ENCODE measurements around the gene RIN1.
A peak's percentile ranks its signal among the peaks of the same experiment; 100 is the strongest.

The RIN1 gene

DNA sequence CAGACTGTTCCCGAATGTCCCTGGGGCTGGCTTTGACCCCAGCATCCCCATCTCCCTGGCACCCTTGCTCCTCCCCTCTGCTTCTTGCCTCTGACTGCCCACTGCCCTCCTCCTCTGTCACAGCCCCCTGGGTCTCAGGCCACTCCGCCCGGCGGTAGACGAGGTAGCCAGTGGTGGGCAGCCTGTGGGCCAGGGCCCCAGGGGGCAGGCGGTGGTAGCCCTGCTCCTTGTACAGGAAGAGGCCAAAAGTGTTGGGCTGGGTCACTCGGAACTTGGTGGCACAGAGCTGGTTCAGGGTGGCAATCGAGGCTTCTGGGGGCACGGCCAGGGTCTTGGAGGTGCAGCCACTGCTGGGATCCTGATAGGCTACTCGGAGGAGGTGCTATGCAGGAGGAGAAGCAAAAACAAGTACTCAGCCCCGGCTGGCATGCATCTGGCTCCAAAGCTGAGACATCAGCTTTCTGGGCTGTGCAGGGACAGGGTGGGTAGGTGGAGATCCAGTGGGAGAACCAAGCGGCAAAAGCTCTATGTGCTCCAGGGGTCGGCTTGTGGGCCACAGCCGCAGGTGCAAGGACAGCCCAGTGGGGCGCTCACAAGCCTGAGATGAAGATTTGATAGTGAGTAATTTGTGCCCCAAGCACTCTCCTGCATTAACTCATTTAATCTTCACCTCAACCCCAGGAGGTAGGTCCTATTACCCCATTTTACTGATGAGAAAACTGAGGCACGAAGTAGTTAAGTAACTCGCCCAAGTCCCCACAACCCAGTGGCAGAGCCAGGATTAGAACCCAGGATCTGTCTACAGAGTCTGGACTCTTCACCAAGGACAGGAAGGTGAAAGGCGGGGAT, 3.6 kb downstream of the RIN1 start:
- Mint-ChIP-seq H3K4me1 (peaks cover 27% of the 10 kb centered on the region), H3K27ac (no peak overlapping the region), H3K27me3 (peaks cover 6% of the 10 kb centered on the region), H3K36me3 (peaks cover 4% of the 10 kb centered on the region), H3K9me3 (no peaks in the 10 kb centered on the region), H3K4me3 (no peak overlapping the region)
- ATAC-seq (ENCODE audit: low read depth) (no peak), DNase-seq (ENCODE audit: low spot score in 2 of 2) (no peak)

DNA sequence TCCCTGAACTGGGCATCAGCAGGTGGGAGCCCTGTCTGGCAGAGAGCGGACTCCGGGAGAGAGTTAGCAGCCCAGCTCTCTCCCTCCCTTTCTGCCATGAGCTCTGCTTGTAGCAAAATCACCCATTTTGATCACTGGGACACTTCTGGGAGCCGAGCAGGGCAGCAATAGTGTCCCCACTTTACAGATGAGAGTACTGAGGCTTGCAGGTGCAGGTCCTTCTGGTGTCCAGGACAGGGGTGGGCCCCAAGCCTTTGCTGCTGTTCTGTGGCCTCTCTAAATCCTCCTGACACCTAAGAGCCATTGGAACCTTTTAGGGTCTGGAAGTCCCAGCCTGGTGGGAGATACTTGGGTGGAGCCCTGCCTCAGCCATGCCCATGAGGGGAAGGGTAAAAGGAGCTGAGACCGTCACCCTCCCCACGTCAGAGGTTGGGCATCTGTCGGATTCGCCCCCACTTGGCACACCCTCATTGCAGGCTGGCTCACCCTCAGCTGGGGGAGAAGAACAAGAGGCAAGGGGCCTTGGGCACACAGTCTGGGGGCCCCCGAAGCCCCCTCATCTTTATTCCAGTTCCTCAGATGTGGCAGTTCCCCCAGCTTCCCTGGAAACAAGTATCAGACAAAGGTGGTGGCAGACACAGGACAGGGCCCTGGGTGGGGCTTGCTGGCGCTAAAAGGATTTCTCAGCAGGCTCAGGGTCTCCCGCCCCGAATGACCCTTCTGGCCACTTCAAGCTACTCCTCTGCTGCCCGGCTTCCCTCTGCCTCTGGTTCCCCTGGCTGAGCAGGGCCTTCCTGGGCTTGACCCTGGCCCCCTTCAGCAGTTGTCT, 4.5 kb downstream of the RIN1 start:
- DNase-seq (ENCODE audit: low spot score in 2 of 2), result no peak
- Mint-ChIP-seq H3K4me3 (no peak overlapping the region), H3K27me3 (peaks cover 8% of the 10 kb centered on the region), H3K4me1 (peaks cover 24% of the 10 kb centered on the region), H3K36me3 (peaks cover 1% of the 10 kb centered on the region), H3K9me3 (no peaks in the 10 kb centered on the region), H3K27ac (no peak overlapping the region)
- no peak for ATAC-seq (ENCODE audit: low read depth)

DNA sequence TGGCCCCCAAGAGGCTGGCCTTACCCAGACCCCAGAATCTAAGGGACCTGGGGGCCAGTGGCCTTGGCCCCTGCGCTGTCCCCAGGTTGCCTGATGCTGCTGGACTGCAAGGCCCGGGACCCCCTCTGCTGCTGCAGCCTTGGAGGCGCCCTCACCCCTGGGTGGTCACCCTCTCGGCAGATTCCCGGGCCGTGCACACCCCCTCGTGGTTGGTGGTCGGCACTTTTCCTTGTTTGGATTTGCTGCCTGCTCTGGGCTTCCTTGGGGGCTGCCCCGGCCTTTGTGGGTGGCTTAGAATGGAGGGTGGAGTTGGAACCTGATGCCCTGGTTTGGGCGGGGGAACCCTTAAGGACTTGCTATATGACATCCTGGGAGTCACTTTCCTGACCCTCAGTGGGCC, 5.3 kb downstream of the RIN1 start:
- Mint-ChIP-seq H3K27me3 (peaks cover 8% of the 10 kb centered on the region), H3K4me3 (no peak overlapping the region), H3K9me3 (no peaks in the 10 kb centered on the region), H3K27ac (no peak overlapping the region), H3K36me3 (peaks cover 1% of the 10 kb centered on the region), H3K4me1 (peaks cover 18% of the 10 kb centered on the region)
- DNase-seq (ENCODE audit: low spot score in 2 of 2) (no peak), ATAC-seq (ENCODE audit: low read depth) (no peak)

DNA sequence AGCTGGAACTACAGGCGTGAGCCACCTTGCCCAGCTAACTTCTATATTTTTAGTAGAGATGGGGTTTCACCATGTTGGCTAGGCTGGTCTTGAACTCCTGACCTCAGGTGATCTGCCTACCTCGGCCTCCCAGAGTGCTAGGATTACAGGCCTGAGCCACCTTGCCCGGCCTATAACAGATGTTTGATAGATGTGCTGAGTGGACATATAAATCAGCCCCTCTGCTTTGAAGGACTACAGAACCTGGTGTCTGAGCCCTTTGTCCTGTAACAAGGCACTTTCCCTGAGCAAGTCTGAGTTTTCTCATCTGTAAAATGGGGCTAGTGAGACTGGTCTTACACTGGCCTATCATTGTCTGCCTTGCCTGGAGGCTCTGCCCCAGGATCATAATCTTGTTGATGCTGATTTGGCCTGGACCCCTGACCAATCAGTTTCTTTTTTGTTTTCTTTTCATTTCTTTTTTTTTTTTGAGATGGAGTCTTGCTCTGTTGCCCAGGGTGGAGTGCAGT, 7.0 kb downstream of the RIN1 start:
- peaks cover 5% of the 10 kb centered on the region for H3K27me3 Mint-ChIP-seq
- H3K27ac Mint-ChIP-seq, result no peak overlapping the region
- no peaks in the 10 kb centered on the region for H3K9me3 Mint-ChIP-seq
- H3K4me1 Mint-ChIP-seq, result peaks cover 14% of the 10 kb centered on the region
- ATAC-seq (ENCODE audit: low read depth) (no peak), DNase-seq (ENCODE audit: low spot score in 2 of 2) (no peak)
- H3K36me3 Mint-ChIP-seq, result peaks cover 1% of the 10 kb centered on the region
- no peak overlapping the region for H3K4me3 Mint-ChIP-seq

DNA sequence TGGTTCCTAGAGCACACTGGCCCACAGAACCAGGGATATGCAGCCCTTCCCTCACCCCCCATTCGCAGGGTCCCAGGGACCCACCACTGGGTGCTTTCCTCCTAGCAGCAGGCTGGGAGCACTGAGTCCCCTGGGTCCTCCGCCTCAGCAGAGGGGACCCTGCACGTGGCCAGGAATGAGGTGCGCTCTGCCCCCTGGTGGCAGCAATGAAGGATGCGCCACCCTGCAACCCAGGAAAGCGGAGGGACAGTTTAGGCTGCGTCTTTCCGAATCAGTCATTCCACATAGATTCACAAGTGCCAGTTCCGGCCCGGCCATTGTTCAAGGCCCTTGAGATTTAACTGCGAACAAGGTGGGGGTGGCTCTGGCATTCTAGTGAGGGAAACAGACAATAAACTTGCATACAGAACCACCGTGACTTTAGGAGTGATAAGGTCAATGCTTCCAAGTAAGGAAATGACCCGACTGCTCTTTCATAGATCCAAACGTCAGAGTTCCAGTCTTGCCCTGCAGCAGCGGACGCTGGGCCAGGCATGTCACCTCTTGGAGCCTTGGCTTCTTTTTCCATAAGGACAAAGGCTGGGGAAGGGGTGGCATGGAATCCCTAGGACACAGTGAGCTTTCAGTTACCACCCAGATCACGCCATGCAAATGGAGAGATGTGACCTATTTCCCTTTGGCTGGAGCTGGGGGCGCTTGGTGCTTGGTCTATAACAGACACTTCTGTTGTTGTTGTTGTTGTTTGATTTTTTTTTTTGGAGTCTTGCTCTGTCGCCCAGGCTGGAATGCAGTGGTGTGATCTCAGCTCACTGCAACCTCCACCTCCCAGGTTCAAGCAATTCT, 7.7 kb downstream of the RIN1 start:
- Mint-ChIP-seq H3K4me3 (peak overlapping the region; percentile 53), H3K4me1 (peaks cover 17% of the 10 kb centered on the region), H3K27me3 (peaks cover 4% of the 10 kb centered on the region), H3K36me3 (no peaks in the 10 kb centered on the region), H3K9me3 (no peaks in the 10 kb centered on the region), H3K27ac (no peak overlapping the region)
- DNase-seq (ENCODE audit: low spot score in 2 of 2), result peak; percentile 81 to 83
- ATAC-seq (ENCODE audit: low read depth), result peak; percentile 99

DNA sequence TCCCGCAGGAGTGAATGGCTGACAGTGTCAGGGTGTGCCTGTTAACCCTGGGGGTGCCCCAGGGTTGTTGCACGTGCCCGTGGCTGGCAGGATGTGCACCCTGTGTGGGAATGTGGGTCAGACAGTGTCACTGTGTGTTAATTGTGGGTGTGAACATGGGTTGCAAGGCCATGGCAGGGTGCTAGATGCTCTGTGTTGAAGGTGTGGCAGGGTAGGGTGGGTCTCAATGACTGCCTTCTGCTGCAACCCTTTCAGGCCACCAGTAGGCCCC, 8.3 kb downstream of the RIN1 start:
- Mint-ChIP-seq H3K27ac (no peak overlapping the region), H3K4me3 (no peak overlapping the region)

DNA sequence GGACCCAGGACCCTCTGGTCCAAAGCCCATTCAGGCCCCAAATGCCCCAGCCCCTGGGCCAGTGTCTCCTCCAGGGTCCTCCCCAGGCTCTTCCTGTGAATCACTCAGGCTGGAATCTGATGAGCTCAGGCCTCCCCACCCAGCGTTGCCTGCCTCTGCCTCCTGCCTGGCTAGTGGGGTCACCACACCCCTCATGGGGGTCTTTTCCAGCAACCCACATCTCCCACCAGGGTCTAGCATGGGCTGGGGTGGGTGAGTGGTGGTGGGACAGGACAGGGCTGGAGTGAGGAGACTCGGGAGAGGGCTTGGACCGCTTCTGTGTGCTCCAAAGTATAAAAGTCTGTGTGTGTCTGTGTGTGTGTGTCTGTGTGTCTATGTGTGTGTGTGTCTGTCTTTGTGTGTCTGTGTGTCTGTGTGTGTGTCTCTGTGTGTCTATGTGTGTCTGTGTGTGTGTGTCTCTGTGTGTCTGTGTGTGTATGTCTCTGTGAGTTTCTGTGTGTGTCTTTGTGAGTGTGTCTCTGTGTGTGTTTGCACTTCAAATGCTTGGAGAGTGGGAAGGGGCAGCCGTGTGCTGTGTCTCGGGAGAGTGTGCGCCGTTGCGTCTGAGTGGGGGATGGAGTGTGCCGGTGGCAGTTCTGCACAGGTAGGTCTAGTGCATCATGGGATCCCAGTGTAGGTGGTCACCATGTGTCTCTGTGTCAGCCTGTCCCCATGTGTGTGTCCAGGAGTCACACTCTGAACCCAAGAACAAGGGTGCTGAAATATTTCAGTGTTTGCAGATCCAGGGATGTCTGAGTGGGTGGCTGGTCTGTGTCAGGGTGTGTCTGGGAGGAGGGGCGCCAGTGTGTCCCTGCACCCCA, 8.8 kb downstream of the RIN1 start:
- Mint-ChIP-seq H3K4me1 (peaks cover 20% of the 10 kb centered on the region), H3K36me3 (no peaks in the 10 kb centered on the region), H3K27me3 (peaks cover 4% of the 10 kb centered on the region), H3K4me3 (no peak overlapping the region), H3K27ac (no peak overlapping the region), H3K9me3 (no peaks in the 10 kb centered on the region)
- no peak for ATAC-seq (ENCODE audit: low read depth)
- no peak for DNase-seq (ENCODE audit: low spot score in 2 of 2)

More for the DNA sequence above, 8.3 kb downstream of the RIN1 start:
- Mint-ChIP-seq H3K27me3 (peaks cover 4% of the 10 kb centered on the region), H3K36me3 (no peaks in the 10 kb centered on the region), H3K4me1 (peaks cover 20% of the 10 kb centered on the region), H3K9me3 (no peaks in the 10 kb centered on the region)
- no peak for ATAC-seq (ENCODE audit: low read depth)
- no peak for DNase-seq (ENCODE audit: low spot score in 2 of 2)

DNA sequence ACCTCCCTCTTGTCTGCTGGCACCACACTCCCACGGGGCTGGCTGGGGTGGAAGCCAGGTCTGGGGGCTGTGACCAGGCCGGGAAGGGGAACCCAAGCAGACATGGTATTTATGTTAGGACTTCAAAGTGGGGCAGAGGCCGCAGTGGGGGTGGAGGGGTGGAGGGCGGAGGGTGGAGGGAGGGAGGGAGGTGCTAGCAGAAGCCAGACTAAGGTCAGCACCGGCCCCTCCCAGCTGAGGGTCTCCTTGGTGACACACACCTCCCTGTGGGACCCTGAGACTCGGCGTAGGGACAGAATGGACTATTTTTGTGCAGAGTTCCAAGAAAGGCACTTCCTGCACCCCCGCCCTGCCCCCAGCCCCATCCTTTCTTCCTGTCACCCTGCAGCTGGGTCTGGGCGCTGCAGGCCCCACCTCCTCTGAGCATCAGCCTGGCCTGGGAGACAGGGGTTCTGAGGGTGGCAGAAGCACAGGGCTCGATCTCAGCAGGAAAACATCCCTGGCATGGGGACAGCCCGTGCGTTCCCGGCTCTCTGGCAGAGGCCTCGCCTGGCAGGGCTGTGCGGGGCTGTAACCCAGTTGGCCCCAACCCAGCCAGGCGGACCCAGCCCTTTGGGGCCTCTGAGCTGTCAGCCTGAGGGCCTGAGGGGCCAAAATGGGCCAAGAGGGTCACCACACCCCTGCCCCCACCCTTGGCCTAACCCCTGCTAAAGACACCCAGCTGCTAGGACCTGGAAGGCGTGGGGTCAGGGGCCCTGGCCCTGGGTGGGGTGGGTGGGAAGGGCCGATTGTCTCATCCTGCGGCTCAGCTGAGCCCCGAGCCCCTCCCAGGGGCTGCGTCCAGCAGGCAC, 9.7 kb downstream of the RIN1 start:
- Mint-ChIP-seq H3K9me3 (no peaks in the 10 kb centered on the region), H3K4me3 (no peak overlapping the region), H3K27me3 (peaks cover 4% of the 10 kb centered on the region), H3K36me3 (no peaks in the 10 kb centered on the region), H3K4me1 (peaks cover 20% of the 10 kb centered on the region), H3K27ac (no peak overlapping the region)
- ATAC-seq (ENCODE audit: low read depth), result no peak
- no peak for DNase-seq (ENCODE audit: low spot score in 2 of 2)

DNA sequence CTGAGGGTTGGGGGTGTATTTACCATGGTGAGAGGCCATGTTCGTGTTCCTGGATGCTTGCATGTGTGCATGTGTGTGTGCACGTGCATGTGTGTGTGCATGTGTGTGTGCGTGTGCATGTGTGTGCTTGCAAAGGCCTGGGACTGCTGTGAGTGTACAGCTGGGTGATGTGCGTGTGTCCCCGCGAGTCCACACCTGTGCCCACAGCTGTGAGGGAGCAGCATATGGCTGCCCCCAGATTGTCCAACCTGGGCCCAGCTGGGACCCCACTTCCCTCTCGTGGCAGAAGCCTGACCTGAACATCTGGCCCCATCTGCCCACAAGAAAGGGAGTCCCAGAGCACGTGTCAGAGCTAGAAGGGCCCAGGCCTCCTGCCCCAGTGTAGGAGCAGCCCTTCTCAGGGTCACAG, 11.0 kb downstream of the RIN1 start:
- Mint-ChIP-seq H3K27ac (no peak overlapping the region), H3K4me1 (peaks cover 20% of the 10 kb centered on the region), H3K9me3 (no peaks in the 10 kb centered on the region), H3K4me3 (no peak overlapping the region), H3K36me3 (no peaks in the 10 kb centered on the region), H3K27me3 (peaks cover 4% of the 10 kb centered on the region)
- no peak for DNase-seq (ENCODE audit: low spot score in 2 of 2)
- no peak for ATAC-seq (ENCODE audit: low read depth)

DNA sequence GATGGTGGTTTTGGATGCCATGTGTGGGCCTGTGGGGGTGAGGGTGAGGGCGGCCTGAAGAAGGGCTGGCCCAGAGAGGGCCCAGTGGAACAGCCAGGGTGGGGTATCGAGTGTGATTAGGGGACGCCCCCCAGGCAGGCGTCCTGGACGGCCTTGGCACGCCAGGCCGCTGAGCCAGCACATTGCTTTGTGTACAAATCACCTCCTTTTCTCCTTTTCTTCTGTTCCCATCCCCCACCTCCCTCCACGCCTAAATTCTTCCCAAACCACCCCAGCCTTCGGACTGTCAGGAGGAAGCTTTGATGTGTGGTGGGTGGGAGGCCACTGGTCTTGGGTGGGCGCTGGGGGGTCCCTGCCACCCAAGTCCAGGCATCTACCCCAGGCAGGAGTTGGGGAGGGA, 11.6 kb downstream of the RIN1 start:
- Mint-ChIP-seq H3K4me3 (no peak overlapping the region), H3K4me1 (peaks cover 20% of the 10 kb centered on the region), H3K27ac (no peak overlapping the region), H3K9me3 (no peaks in the 10 kb centered on the region), H3K27me3 (peaks cover 2% of the 10 kb centered on the region), H3K36me3 (no peaks in the 10 kb centered on the region)
- ATAC-seq (ENCODE audit: low read depth) (no peak), DNase-seq (ENCODE audit: low spot score in 2 of 2) (no peak)

DNA sequence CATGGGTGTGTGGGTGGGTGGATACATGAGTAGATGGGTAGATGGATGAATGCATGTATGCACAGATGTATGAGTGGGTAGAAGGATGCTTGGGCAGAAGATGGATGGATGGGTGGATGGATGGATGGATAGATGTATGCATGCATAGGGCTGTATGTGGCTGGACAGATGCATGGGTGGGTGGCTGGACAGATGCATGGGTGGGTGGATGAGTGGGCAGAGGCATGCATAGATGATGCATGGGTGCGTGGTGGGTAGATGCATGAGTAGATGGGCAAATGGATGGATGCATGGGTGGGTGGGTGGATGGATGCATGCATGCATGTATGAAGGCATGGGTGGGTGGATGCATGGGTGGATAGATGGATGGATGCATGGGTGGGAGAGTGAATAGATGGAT, 12.6 kb downstream of the RIN1 start:
- DNase-seq (ENCODE audit: low spot score in 2 of 2) (no peak), ATAC-seq (ENCODE audit: low read depth) (no peak)
- Mint-ChIP-seq H3K4me1 (peaks cover 26% of the 10 kb centered on the region), H3K27me3 (peaks cover 2% of the 10 kb centered on the region), H3K36me3 (no peaks in the 10 kb centered on the region), H3K27ac (no peak overlapping the region), H3K4me3 (no peak overlapping the region), H3K9me3 (no peaks in the 10 kb centered on the region)

DNA sequence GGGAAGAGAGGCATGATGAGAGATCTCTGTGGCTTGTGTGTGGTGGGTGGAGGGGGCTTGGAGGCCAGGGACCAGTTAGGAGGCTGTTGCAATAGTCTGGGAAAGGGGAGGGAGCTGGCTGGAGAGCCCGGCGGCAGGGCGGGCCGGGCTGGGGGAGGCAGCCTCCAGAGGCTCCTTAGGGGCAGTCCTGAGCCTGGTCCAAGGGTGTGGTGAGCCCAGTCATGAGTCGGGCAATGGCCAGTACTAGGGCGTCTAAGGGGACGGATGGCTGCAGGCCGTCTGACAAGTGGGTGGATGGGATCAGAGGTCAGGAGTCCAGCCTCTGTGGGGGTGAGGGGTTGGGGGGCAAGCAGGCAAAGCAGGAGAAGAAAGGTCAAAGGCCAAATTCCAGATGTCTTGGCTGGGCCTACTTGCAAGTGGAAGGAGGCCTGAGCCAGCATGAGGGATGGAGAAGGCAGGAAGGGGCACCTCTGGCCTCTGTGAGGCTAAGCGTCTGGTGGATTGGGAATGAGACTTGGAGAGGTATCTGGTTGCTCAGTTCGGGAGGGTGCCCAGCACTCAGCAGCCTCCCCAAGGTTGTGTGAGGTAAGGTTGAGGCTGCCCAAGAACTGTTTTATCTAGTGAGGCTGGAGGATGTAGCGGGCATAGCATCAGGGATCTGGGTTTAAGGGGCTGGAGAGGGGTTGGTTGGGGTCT, 13.4 kb downstream of the RIN1 start:
- DNase-seq (ENCODE audit: low spot score in 2 of 2), result no peak
- Mint-ChIP-seq H3K27ac (no peak overlapping the region), H3K4me3 (no peak overlapping the region), H3K36me3 (no peaks in the 10 kb centered on the region), H3K27me3 (peaks cover 2% of the 10 kb centered on the region), H3K9me3 (no peaks in the 10 kb centered on the region), H3K4me1 (peaks cover 28% of the 10 kb centered on the region)
- ATAC-seq (ENCODE audit: low read depth), result no peak
